ENCODE measurements around the gene TRIM66. TPM values are rescaled to one million over a fixed set of nuclear protein-coding genes. Genes with fewer than 3 reads are reported as not detected.

TRIM66 gene
- total RNA-seq, 2 experiments from 2014 or later, result 24.7 to 28.4 TPM

- intact Hi-C loops (cut with micrococcal nuclease), result loop anchor here (5.0 kb wide), 1 partner anchor 278 kb away; the partner anchor contains the start of gene TMEM9B
- DNase-seq, result no peak
- H3K9me3 Mint-ChIP-seq, result no peaks in the 10 kb centered on the region
- ChIA-PET POLR2A (interaction anchor here (1.2 kb wide), 1 partner anchor 9 kb away, joined by 4 read pairs; no protein-coding TSS in a partner anchor), CTCF (no interaction called here)
- no peak for TF ChIP-seq CTCF (IDR thresholded peaks at IDR 0.05)
- no peaks in the 10 kb centered on the region for H3K27me3 Mint-ChIP-seq
- peak overlapping the region; percentile 93 for H3K4me3 Mint-ChIP-seq
- peaks cover 85% of the 10 kb centered on the region for H3K36me3 Mint-ChIP-seq (ENCODE audit: low read depth)
- H3K27ac Mint-ChIP-seq, result peak overlapping the region; percentile 97
- peaks cover 54% of the 10 kb centered on the region for H3K4me1 Mint-ChIP-seq (ENCODE audit: low read depth)
- ATAC-seq, result no peak
These were observed 2.3 kb upstream of the TRIM66 start for GRCh38 chr11:8684600-8685290.

DNA sequence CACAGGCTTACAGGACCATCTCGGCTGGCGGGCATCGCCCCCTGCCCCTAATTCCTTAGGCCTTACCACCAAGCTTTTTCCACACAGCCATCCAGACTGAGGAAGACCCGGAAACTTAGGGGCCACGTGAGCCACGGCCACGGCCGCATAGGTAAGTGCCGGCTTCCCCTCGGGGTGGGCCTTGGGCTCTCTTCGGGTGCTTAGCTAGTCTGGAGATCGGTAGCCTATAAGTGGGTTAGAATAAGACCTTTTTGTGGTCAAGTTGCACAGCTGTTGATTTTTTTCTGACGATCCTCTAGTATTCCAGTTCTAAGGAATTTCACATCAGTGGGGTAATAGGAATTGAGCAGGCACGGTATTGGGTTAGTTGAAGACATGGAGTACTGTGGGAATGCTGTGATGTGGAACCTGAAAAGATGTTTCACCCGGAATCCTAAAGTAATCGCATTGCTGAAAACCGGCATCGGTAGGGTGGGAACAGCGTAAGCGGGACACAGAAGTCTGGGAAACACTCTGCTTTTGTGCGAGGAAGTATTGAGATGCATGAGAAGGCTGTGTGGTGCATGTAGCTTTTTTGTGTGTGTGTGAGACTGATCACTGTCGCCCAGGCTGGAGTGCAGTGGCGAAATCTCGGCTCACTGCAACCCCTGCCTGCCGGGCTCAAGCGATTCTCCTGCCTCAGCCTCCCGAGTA lies 796 bp upstream of the TRIM66 start:
- ChIA-PET CTCF (no interaction called here), POLR2A (interaction anchor here (0.6 to 2.6 kb wide), 22 partner anchors 8 to 1987 kb away, joined by 3 to 16 read pairs (median 5); partner anchors contain the start of genes AKIP1, STK33, TMEM9B and ZNF143)
- Mint-ChIP-seq H3K27ac (peak overlapping the region; percentile 97), H3K4me3 (peak overlapping the region; percentile 93), H3K27me3 (no peaks in the 10 kb centered on the region), H3K9me3 (no peaks in the 10 kb centered on the region), H3K4me1 (ENCODE audit: low read depth) (peaks cover 46% of the 10 kb centered on the region), H3K36me3 (ENCODE audit: low read depth) (peaks cover 80% of the 10 kb centered on the region)
- DNase-seq (peak; percentile 25), ATAC-seq (no peak)
- no peak for TF ChIP-seq CTCF (IDR thresholded peaks at IDR 0.05)
- intact Hi-C loops (cut with micrococcal nuclease), result no loop called here

DNA sequence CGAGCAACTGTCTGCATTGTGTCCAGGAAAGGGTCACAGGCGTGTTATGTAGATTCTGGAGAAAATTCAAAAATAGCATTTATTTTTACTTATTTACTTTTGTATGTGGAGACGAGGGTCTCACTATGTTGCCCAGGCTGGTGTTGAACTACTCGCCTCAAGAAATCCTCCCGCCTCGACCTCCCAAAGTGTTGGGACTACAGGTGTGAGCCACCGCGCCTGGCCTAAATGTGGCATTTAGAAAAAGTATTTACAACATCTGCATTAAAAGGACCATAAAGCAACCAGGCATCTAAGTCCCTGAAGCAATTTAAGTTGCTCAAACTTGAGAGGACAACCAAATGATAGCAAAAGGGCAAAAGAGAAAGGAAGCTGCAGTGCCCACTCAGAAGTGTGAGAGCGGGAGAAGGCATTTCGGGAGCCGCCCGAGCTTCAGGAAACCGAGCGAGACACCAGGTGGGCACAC lies 595 bp downstream of the TRIM66 start:
- Mint-ChIP-seq H3K36me3 (ENCODE audit: low read depth) (peaks cover 74% of the 10 kb centered on the region), H3K4me1 (ENCODE audit: low read depth) (peaks cover 39% of the 10 kb centered on the region), H3K4me3 (peak overlapping the region; percentile 93), H3K27ac (peak overlapping the region; percentile 97), H3K27me3 (no peaks in the 10 kb centered on the region), H3K9me3 (no peaks in the 10 kb centered on the region)
- no peak for TF ChIP-seq CTCF (IDR thresholded peaks at IDR 0.05)
- DNase-seq (peak; percentile 20), ATAC-seq (no peak)
- ChIA-PET POLR2A (interaction anchor here (0.7 to 2.6 kb wide), 17 partner anchors 8 to 1615 kb away, joined by 3 to 16 read pairs (median 7); partner anchors contain the start of genes AKIP1, STK33 and TMEM9B), CTCF (interaction anchor here (0.8 kb wide), 1 partner anchor 278 kb away, joined by 3 read pairs; no protein-coding TSS in a partner anchor)
- intact Hi-C loops (cut with micrococcal nuclease), result no loop called here

DNA sequence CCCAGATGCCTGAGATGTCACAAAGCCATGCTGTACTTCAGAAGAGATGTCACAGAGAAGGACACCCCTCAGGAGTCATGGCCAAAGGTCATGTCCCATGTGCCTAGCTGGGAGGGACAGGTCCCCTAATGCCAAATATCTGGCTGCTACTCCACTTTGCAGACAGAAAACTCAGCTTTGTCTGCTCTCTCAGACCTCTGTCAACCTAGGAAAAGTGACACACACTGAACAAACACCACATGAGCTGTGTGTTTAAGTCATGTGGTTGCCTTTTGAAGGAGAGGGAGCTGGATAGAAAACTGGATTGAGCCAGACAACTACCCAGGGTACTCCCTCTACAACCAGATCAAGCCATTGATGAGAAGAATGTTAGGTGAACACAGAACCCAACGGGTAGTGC lies 3.5 kb downstream of the TRIM66 start:
- POLR2A ChIA-PET, result interaction anchor here (1.3 kb wide), 1 partner anchor 10 kb away, joined by 3 read pairs; no protein-coding TSS in a partner anchor
- H3K4me1 Mint-ChIP-seq (ENCODE audit: low read depth), result peaks cover 13% of the 10 kb centered on the region
- H3K4me3 Mint-ChIP-seq, result no peak overlapping the region
- no peaks in the 10 kb centered on the region for H3K27me3 Mint-ChIP-seq
- H3K36me3 Mint-ChIP-seq (ENCODE audit: low read depth), result peaks cover 51% of the 10 kb centered on the region
- H3K27ac Mint-ChIP-seq, result no peak overlapping the region
- no peak for TF ChIP-seq CTCF (IDR thresholded peaks at IDR 0.05)
- CTCF ChIA-PET, result no interaction called here
- no peak for DNase-seq
- H3K9me3 Mint-ChIP-seq, result no peaks in the 10 kb centered on the region
- ATAC-seq, result no peak
- intact Hi-C loops (cut with micrococcal nuclease), result no loop called here

DNA sequence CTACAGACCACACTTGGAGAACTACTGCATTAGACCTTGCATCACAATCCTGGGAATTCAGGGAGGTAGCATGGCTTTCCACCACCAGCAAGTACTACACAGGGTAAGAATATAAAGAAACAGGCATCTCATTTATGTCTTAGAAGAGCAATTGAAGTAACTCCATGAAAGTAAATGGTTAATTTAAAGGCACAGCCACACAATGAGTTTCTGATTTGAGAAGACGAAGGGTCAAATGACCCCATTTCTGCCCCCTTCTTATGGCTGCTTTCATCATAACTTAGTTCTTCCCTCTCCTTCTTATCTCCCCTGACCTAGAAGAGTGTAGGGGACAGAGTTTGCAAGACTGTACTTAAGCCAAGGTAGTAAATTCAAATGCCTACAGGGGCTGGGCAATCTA lies 6.0 kb downstream of the TRIM66 start:
- H3K27ac Mint-ChIP-seq, result no peak overlapping the region
- ChIA-PET CTCF (no interaction called here), POLR2A (no interaction called here)
- no peak overlapping the region for H3K4me3 Mint-ChIP-seq
- no peaks in the 10 kb centered on the region for H3K9me3 Mint-ChIP-seq
- no peaks in the 10 kb centered on the region for H3K27me3 Mint-ChIP-seq
- TF ChIP-seq CTCF (IDR thresholded peaks at IDR 0.05), result no peak
- DNase-seq, result no peak
- peaks cover 44% of the 10 kb centered on the region for H3K36me3 Mint-ChIP-seq (ENCODE audit: low read depth)
- intact Hi-C loops (cut with micrococcal nuclease), result no loop called here
- ATAC-seq, result no peak
- peaks cover 11% of the 10 kb centered on the region for H3K4me1 Mint-ChIP-seq (ENCODE audit: low read depth)

Measured in activated CD8-positive, alpha-beta T cell treated with anti-CD3 and anti-CD28 coated beads for 36 hours (primary cell).